ENCODE measurements around the gene EXD1. TPM values are rescaled to one million over a fixed set of nuclear protein-coding genes. Genes with fewer than 3 reads are reported as not detected.

Gene EXD1
- total and polyA plus RNA-seq, 2 experiments from 2014 or later = 0.07 TPM; not detected in 1

DNA sequence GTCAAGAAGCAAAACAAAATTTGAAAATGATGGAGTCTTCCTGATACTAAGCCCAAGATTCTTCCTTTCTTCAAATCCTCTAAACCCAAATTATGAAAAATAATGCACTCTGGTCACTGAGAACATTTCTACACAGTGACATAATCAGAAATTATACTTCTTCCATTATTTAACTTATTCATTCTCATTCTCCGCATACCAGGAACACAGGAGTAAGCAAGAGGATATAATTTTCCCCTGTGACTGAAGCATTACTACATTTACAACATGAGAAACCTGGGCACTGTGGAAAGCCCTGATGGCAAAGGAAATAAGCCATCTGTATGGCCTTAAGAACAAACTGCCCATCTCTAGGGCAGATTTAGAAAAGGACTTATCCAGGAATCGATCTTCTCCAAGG lies 47.0 kb downstream of the EXD1 start:
- H3K27ac ChIP-seq (ENCODE audit: low read depth) = no peak overlapping the region
- H3K4me2 ChIP-seq = no peak overlapping the region
- no peaks in the 10 kb centered on the region for H3K9me2 ChIP-seq (ENCODE audit: insufficient read depth)
- Mint-ChIP-seq H3K27me3 (ENCODE audit: insufficient read depth, low read depth, poor library complexity) (peaks cover 3% of the 10 kb centered on the region), H3K4me3 (no peak overlapping the region), H3K9me3 (no peaks in the 10 kb centered on the region), H3K36me3 (ENCODE audit: low read depth) (no peaks in the 10 kb centered on the region), H3K27ac (no peak overlapping the region), H3K4me1 (peaks cover 11% of the 10 kb centered on the region)
- H3K79me2 ChIP-seq (replicated peaks; ENCODE audit: insufficient read depth) = no peaks in the 10 kb centered on the region
- peak overlapping the region; percentile 83; the same call in 1 of the 2 replicates for H2AFZ ChIP-seq
- no peak overlapping the region for H3K4me3 ChIP-seq
- H4K20me1 ChIP-seq (replicated peaks; ENCODE audit: insufficient read depth) = no peaks in the 10 kb centered on the region
- TF ChIP-seq, protein P1, sequence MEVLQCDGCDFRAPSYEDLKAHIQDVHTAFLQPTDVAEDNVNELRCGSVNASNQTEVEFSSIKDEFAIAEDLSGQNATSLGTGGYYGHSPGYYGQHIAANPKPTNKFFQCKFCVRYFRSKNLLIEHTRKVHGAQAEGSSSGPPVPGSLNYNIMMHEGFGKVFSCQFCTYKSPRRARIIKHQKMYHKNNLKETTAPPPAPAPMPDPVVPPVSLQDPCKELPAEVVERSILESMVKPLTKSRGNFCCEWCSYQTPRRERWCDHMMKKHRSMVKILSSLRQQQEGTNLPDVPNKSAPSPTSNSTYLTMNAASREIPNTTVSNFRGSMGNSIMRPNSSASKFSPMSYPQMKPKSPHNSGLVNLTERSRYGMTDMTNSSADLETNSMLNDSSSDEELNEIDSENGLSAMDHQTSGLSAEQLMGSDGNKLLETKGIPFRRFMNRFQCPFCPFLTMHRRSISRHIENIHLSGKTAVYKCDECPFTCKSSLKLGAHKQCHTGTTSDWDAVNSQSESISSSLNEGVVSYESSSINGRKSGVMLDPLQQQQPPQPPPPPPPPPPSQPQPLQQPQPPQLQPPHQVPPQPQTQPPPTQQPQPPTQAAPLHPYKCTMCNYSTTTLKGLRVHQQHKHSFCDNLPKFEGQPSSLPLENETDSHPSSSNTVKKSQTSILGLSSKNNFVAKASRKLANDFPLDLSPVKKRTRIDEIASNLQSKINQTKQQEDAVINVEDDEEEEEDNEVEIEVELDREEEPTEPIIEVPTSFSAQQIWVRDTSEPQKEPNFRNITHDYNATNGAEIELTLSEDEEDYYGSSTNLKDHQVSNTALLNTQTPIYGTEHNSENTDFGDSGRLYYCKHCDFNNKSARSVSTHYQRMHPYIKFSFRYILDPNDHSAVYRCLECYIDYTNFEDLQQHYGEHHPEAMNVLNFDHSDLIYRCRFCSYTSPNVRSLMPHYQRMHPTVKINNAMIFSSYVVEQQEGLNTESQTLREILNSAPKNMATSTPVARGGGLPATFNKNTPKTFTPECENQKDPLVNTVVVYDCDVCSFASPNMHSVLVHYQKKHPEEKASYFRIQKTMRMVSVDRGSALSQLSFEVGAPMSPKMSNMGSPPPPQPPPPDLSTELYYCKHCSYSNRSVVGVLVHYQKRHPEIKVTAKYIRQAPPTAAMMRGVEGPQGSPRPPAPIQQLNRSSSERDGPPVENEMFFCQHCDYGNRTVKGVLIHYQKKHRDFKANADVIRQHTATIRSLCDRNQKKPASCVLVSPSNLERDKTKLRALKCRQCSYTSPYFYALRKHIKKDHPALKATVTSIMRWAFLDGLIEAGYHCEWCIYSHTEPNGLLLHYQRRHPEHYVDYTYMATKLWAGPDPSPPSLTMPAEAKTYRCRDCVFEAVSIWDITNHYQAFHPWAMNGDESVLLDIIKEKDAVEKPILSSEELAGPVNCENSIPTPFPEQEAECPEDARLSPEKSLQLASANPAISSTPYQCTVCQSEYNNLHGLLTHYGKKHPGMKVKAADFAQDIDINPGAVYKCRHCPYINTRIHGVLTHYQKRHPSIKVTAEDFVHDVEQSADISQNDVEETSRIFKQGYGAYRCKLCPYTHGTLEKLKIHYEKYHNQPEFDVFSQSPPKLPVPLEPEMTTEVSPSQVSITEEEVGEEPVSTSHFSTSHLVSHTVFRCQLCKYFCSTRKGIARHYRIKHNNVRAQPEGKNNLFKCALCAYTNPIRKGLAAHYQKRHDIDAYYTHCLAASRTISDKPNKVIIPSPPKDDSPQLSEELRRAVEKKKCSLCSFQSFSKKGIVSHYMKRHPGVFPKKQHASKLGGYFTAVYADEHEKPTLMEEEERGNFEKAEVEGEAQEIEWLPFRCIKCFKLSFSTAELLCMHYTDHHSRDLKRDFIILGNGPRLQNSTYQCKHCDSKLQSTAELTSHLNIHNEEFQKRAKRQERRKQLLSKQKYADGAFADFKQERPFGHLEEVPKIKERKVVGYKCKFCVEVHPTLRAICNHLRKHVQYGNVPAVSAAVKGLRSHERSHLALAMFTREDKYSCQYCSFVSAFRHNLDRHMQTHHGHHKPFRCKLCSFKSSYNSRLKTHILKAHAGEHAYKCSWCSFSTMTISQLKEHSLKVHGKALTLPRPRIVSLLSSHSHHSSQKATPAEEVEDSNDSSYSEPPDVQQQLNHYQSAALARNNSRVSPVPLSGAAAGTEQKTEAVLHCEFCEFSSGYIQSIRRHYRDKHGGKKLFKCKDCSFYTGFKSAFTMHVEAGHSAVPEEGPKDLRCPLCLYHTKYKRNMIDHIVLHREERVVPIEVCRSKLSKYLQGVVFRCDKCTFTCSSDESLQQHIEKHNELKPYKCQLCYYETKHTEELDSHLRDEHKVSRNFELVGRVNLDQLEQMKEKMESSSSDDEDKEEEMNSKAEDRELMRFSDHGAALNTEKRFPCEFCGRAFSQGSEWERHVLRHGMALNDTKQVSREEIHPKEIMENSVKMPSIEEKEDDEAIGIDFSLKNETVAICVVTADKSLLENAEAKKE (CRISPR knock-in tag; IDR thresholded peaks at IDR 0.05) = no peak
- no peak for DNase-seq (ENCODE audit: low spot score)
- H3K36me3 ChIP-seq (ENCODE audit: insufficient read depth) = no peaks in the 10 kb centered on the region
- ATAC-seq = no peak
- no peaks in the 10 kb centered on the region for H3F3A ChIP-seq (replicated peaks; ENCODE audit: low read depth)
- no peaks in the 10 kb centered on the region for H3K27me3 ChIP-seq (ENCODE audit: insufficient read depth)
- peaks cover 10% of the 10 kb centered on the region; the same call in 1 of the 2 replicates for H3K4me1 ChIP-seq (ENCODE audit: insufficient read depth)

DNA sequence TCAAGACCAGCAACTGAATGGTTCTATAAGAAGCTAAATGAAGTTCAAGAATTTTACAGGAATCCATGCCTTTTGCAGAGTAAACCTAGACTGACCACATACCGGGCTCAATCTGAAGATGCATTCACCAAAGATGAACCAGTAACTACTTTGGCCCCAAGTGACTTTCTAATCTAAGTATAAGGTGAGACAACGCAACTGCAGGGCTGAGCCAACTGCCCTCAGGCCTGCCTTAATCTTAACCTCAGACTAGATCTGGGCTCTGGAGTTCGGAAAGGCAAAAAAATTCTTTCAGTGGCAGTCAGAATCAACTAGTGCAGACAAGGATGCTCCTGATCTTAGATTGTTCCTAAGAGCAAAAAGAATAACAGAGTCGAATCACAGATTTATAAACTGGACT lies 48.3 kb downstream of the EXD1 start:
- no peak overlapping the region for H3K27ac ChIP-seq (ENCODE audit: low read depth)
- no peaks in the 10 kb centered on the region for H3K9me2 ChIP-seq (ENCODE audit: insufficient read depth)
- no peaks in the 10 kb centered on the region for H3K9me3 Mint-ChIP-seq
- H3K27me3 Mint-ChIP-seq (ENCODE audit: insufficient read depth, low read depth, poor library complexity) = peaks cover 1% of the 10 kb centered on the region
- H4K20me1 ChIP-seq (replicated peaks; ENCODE audit: insufficient read depth) = no peaks in the 10 kb centered on the region
- H3K79me2 ChIP-seq (replicated peaks; ENCODE audit: insufficient read depth) = no peaks in the 10 kb centered on the region
- no peaks in the 10 kb centered on the region for H3K27me3 ChIP-seq (ENCODE audit: insufficient read depth)
- ATAC-seq = no peak
- no peak overlapping the region for H3K27ac Mint-ChIP-seq
- no peak overlapping the region for H3K4me2 ChIP-seq
- no peaks in the 10 kb centered on the region for H3K36me3 ChIP-seq (ENCODE audit: insufficient read depth)
- peaks cover 10% of the 10 kb centered on the region; the same call in 1 of the 2 replicates for H3K4me1 ChIP-seq (ENCODE audit: insufficient read depth)
- no peak for DNase-seq (ENCODE audit: low spot score)
- peaks cover 11% of the 10 kb centered on the region for H3K4me1 Mint-ChIP-seq
- peak overlapping the region; percentile 35; the same call in 1 of the 2 replicates for H2AFZ ChIP-seq
- no peaks in the 10 kb centered on the region for H3K36me3 Mint-ChIP-seq (ENCODE audit: low read depth)
- H3K4me3 Mint-ChIP-seq = no peak overlapping the region
- no peak overlapping the region for H3K4me3 ChIP-seq
- H3F3A ChIP-seq (replicated peaks; ENCODE audit: low read depth) = no peaks in the 10 kb centered on the region
- TF ChIP-seq, protein P2, sequence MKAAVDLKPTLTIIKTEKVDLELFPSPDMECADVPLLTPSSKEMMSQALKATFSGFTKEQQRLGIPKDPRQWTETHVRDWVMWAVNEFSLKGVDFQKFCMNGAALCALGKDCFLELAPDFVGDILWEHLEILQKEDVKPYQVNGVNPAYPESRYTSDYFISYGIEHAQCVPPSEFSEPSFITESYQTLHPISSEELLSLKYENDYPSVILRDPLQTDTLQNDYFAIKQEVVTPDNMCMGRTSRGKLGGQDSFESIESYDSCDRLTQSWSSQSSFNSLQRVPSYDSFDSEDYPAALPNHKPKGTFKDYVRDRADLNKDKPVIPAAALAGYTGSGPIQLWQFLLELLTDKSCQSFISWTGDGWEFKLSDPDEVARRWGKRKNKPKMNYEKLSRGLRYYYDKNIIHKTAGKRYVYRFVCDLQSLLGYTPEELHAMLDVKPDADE (IDR thresholded peaks at IDR 0.05) = no peak
- TF ChIP-seq, protein P1 (CRISPR knock-in tag; IDR thresholded peaks at IDR 0.05) = no peak

Data from GM23338 (cell line).